ENCODE measurements around the gene AHCTF1.

Gene AHCTF1

GRCh38 chr1:246790364-246790763 lies 141.4 kb downstream of the AHCTF1 start:
- no peaks in the 10 kb centered on the region for H3K36me3 ChIP-seq (ENCODE audit: low read length)
- H3F3A ChIP-seq (ENCODE audit: insufficient read depth): no peaks in the 10 kb centered on the region
- H3K27me3 ChIP-seq (ENCODE audit: low read length): no peaks in the 10 kb centered on the region
- H3K9me3 ChIP-seq (ENCODE audit: insufficient read depth, low read length): no peaks in the 10 kb centered on the region
- no peaks in the 10 kb centered on the region for H3K79me2 ChIP-seq (ENCODE audit: insufficient read depth, low read length)
- H3K27ac ChIP-seq (ENCODE audit: low read depth, low read length): no peak overlapping the region
- H2AFZ ChIP-seq (ENCODE audit: low read depth, low read length, severe bottlenecking): no peak overlapping the region
- TF ChIP-seq EZH2phosphoT487 (conservative IDR thresholded peaks at IDR 0.05; ENCODE audit: low read length) (no peak), CTCF (IDR thresholded peaks at IDR 0.05; ENCODE audit: insufficient read depth, low read length, poor library complexity, severe bottlenecking) (no peak)
- no peak overlapping the region for H3K4me2 ChIP-seq (ENCODE audit: low read depth, low read length, poor library complexity, severe bottlenecking)
- H3K9ac ChIP-seq (ENCODE audit: low read length): no peak overlapping the region
- H3K9me2 ChIP-seq (replicated peaks; ENCODE audit: insufficient read depth, low read length): no peaks in the 10 kb centered on the region
- no peaks in the 10 kb centered on the region for H4K20me1 ChIP-seq (ENCODE audit: low read depth, low read length)
- H3K4me3 ChIP-seq (ENCODE audit: insufficient read depth, low read length, poor library complexity, severe bottlenecking): no peak overlapping the region

GRCh38 chr1:246789454-246790339 lies 142.1 kb downstream of the AHCTF1 start:
- H3K27me3 ChIP-seq (ENCODE audit: low read length): no peaks in the 10 kb centered on the region
- no peak overlapping the region for H2AFZ ChIP-seq (ENCODE audit: low read depth, low read length, severe bottlenecking)
- no peak overlapping the region for H3K9ac ChIP-seq (ENCODE audit: low read length)
- H3K4me3 ChIP-seq (ENCODE audit: insufficient read depth, low read length, poor library complexity, severe bottlenecking): no peak overlapping the region
- H3K79me2 ChIP-seq (ENCODE audit: insufficient read depth, low read length): no peaks in the 10 kb centered on the region
- H3K36me3 ChIP-seq (ENCODE audit: low read length): no peaks in the 10 kb centered on the region
- TF ChIP-seq CTCF (IDR thresholded peaks at IDR 0.05; ENCODE audit: insufficient read depth, low read length, poor library complexity, severe bottlenecking) (no peak), EZH2phosphoT487 (conservative IDR thresholded peaks at IDR 0.05; ENCODE audit: low read length) (no peak)
- H3F3A ChIP-seq (ENCODE audit: insufficient read depth): no peaks in the 10 kb centered on the region
- H3K4me2 ChIP-seq (ENCODE audit: low read depth, low read length, poor library complexity, severe bottlenecking): no peak overlapping the region
- H3K9me2 ChIP-seq (replicated peaks; ENCODE audit: insufficient read depth, low read length): no peaks in the 10 kb centered on the region
- H3K27ac ChIP-seq (ENCODE audit: low read depth, low read length): no peak overlapping the region
- H4K20me1 ChIP-seq (ENCODE audit: low read depth, low read length): no peaks in the 10 kb centered on the region
- H3K9me3 ChIP-seq (ENCODE audit: insufficient read depth, low read length): no peaks in the 10 kb centered on the region

Data from SU-DHL-6 (cell line).